C4-2B (cell line): ENCODE data around the gene TNNI3K.

Experiments used
- H3K27ac ChIP-seq: fragments of 450-650 bp; 2 replicates; pipeline ENCODE4 v1.5.1; 2017
- ZFX ChIP-seq: fragments of 450-650 bp; IDR thresholded peaks from 2 replicates; pipeline ENCODE4 v1.6.1; 2017
- TF ChIP-seq, protein P1 (sequence below): fragments of 450-650 bp; conservative IDR thresholded peaks from 2 replicates; pipeline ENCODE4 v1.5.1; 2017; ENCODE audit warnings: mild to moderate bottlenecking

Gene TNNI3K

DNA sequence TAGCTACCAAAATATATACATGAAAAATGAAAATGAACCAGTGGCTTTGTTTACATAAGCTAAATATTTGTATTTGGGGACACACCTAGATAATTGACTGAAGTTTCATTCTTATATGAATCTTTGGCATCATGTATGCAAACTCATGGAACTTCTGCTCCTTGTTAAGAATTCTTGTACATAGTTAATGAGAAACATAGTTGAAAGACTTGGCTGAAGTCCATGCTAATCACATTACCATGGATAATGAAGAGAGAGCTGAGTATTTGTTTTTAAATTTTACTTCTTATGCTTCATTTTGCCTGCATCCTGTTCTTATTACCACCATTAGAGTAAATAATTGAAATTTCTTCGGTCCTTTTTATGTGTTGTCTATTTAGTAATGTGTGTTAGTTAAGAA, 168.4 kb downstream of the TNNI3K start:
- no peak for TF ChIP-seq ZFX
- TF ChIP-seq, protein P1, sequence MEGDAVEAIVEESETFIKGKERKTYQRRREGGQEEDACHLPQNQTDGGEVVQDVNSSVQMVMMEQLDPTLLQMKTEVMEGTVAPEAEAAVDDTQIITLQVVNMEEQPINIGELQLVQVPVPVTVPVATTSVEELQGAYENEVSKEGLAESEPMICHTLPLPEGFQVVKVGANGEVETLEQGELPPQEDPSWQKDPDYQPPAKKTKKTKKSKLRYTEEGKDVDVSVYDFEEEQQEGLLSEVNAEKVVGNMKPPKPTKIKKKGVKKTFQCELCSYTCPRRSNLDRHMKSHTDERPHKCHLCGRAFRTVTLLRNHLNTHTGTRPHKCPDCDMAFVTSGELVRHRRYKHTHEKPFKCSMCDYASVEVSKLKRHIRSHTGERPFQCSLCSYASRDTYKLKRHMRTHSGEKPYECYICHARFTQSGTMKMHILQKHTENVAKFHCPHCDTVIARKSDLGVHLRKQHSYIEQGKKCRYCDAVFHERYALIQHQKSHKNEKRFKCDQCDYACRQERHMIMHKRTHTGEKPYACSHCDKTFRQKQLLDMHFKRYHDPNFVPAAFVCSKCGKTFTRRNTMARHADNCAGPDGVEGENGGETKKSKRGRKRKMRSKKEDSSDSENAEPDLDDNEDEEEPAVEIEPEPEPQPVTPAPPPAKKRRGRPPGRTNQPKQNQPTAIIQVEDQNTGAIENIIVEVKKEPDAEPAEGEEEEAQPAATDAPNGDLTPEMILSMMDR = no peak
- no peak overlapping the region for H3K27ac ChIP-seq

DNA sequence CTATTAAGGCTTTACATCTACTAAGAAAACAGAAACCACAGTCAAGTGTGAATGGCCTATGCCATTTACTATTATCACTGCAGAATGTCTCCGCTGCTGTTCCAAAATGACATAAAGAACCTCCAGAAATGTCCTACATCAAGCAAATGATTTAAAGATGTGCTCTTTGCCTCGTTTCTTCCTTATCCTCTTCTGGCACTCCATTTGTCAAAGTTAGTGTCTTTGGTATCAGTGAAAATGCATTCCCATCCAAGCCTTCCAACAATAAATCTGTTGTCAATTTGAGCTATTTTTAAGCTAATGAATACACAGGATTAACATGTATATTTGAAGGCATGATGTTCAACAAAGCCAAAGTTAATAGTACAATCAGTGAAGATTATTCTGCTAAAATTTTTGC, 171.6 kb downstream of the TNNI3K start:
- no peak for TF ChIP-seq ZFX
- TF ChIP-seq, protein P1 = no peak
- H3K27ac ChIP-seq = no peak overlapping the region

DNA sequence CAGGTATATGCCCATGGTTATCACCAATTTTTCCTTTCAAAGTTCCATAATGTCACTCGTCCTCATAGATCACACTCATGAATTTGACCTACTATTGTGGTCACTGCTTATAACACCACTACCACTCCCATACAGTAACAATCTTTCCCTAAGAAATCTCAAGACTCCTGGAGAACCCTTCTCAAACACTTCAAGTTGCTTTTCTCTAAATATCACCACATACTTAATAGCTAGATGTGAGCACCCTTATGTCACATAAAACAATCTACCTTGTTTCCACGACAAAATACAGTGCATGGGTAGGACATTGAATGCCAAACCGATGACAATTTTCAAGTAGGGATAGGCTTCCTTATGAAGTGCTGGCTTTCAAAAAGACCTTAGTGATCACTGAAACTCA, 172.7 kb downstream of the TNNI3K start:
- TF ChIP-seq, protein P1 = no peak
- TF ChIP-seq ZFX = no peak

DNA sequence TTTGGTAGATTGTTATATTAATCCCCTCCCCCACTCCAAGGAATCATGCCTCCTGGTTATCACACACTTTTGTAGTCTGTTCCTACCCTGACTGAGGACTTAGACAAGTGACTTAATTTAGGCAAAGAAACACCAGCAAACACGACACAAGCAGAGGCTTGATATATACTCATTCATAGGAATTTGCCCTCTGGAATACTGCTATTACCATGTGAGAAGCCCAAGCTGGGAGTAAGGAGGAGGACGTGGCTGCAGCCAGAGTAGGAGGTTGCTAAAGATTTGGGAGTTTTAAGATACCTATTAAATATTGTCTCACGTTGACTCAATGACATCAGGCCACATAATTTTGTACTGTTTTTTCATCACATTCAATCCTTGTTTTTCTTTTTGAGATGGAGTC, 177.1 kb downstream of the TNNI3K start:
- H3K27ac ChIP-seq = no peak overlapping the region
- TF ChIP-seq, protein P1 = no peak
- no peak for TF ChIP-seq ZFX

More for the DNA sequence above, 172.7 kb downstream of the TNNI3K start:
- H3K27ac ChIP-seq = no peak overlapping the region

DNA sequence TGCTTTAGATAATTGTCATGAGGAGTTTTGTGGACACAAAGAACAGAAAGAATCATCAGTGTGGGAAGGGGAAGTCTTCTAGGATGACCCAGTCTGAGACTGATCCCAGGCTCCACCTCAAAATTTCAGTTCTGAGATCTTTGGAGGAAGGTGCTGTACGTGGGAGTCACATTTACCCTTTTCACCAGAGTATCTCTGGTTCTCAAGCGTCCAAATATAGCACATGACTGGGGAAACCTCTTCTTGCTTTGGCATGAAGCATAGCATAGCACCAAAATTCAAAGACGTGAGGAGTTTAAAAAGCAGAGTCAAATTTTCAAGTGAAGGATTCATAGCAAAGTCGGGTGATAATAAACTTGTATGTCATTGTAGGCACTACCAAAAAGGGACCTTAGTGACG, 180.7 kb downstream of the TNNI3K start:
- TF ChIP-seq, protein P1 = no peak
- TF ChIP-seq ZFX = no peak
- no peak overlapping the region for H3K27ac ChIP-seq

DNA sequence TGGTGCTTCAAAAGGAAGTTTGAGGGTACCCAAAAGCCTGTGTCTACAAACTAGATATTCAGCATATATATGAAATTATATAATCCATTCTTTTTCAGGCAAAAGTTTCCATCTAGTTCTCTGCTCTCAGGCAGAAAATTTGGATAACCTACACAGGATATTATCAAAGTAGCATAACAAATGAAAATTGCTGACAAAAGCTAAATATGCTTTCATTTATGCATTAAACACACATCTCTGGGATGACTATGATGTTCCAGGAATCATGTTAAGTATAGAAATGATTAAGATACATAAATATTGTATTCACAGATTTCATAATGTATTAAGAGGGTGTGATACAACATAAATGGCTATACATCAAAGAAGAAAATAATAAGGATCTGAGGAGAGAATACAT, 184.4 kb downstream of the TNNI3K start:
- TF ChIP-seq ZFX = no peak
- TF ChIP-seq, protein P1 = no peak
- no peak overlapping the region for H3K27ac ChIP-seq

DNA sequence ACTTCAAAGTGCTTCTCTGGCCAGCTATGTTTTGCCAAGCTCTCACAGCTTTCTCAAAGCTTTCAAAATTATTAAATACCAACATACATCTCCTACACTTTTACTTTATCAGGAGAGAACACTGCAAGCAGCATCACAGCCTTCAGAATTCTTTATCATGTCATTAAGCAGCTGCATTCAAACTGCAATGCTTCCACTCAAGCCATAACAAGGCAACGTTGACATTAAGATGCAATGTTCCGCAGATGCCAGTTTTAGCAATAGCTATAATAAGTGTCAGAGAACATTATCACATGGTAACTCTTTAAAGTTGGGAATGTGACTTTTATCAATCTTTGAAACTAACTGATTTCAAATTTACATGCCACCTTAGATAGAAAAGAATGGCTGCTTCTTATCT, 185.3 kb downstream of the TNNI3K start:
- TF ChIP-seq, protein P1 = no peak
- no peak for TF ChIP-seq ZFX
- H3K27ac ChIP-seq = no peak overlapping the region
